Peyer's patch (tissue), 4 donors: Measurements from ENCODE around the gene FMNL3.

Source experiments
- POLR2A ChIP-seq, 2 donors: fragments of 450-650 bp; IDR thresholded peaks; one replicate each; pipeline ENCODE4 v1.5.1; 2017; ENCODE audit warnings: antibody characterized with exemption in 2 of 2, mild to moderate bottlenecking in 2 of 2, moderate library complexity in 2 of 2
- TF ChIP-seq, protein P1 (sequence below), 6 experiments: fragments of 450-650 bp in 4 of 6; fragments of 200-600 bp in 2 of 6; sonication (generic) in 1 of 6; IDR thresholded peaks; one replicate each; pipeline ENCODE4 v1.5.1; 2017 to 2019; ENCODE audit warnings: antibody characterized with exemption in 6 of 6, mild to moderate bottlenecking in 3 of 6, moderate library complexity in 1 of 6

DNA sequence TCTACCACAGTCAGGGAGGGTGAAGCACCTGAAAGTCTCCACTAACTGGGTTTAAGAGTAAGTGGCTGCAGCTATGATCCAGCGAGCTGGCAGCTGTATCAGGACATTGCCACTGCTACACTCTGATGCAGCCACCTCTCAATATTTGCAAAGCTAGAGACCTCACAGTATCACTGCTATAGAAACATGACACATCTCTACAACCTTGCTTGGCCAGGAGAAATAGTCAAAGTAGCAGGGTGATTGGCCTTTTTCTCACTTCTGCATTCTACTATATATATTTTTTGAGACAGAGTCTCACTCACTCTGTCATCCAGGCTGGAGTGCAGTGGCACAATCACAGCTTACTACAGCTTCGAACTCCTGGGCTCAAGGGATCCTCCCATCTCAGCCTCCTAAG lies 9.3 kb upstream of the FMNL3 start:
- TF ChIP-seq, protein P1, sequence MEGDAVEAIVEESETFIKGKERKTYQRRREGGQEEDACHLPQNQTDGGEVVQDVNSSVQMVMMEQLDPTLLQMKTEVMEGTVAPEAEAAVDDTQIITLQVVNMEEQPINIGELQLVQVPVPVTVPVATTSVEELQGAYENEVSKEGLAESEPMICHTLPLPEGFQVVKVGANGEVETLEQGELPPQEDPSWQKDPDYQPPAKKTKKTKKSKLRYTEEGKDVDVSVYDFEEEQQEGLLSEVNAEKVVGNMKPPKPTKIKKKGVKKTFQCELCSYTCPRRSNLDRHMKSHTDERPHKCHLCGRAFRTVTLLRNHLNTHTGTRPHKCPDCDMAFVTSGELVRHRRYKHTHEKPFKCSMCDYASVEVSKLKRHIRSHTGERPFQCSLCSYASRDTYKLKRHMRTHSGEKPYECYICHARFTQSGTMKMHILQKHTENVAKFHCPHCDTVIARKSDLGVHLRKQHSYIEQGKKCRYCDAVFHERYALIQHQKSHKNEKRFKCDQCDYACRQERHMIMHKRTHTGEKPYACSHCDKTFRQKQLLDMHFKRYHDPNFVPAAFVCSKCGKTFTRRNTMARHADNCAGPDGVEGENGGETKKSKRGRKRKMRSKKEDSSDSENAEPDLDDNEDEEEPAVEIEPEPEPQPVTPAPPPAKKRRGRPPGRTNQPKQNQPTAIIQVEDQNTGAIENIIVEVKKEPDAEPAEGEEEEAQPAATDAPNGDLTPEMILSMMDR (IDR thresholded peaks at IDR 0.05), result no peak
- TF ChIP-seq POLR2A (IDR thresholded peaks at IDR 0.05), result no peak
